GF-D8 (cell line): ENCODE data around the gene CCDC57.

Experiments used
- DNase-seq: peaks from one replicate; lab custom pipeline; 2025; lab: John Stamatoyannopoulos, UW

CCDC57 gene

DNA sequence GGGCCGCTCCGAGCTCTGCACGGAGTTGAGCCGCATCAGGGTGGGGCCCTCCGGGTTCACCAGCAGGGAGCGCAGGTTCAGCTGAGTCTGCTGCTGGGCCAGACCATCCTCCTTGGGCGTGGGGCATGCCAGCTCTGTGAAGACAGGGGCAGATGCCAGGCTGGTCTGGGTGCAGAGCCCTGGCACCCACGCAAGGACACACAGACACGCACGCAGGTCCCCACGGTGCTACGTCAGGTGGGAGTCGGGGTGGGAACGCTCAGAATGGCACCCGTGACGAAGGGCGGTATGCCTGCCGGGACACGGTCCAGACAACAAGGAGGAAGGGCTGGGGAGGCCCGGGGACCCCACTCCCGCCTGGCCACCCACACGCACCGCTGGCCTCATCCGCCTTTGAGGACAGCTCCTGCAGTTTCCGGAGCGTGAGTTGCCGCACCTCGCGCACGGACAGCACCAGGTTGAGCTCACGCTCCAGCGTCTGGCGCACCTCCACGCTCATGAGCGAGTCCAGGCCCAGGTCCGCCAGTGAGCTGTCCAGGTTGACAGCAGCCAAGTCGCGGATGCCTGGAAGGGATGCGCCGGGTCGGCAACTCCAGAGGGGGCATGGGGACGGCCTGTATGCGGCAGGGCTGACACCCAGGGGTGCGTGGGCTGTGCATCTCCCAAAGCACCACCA, 131.7 kb downstream of the CCDC57 start:
- DNase-seq = no peak

DNA sequence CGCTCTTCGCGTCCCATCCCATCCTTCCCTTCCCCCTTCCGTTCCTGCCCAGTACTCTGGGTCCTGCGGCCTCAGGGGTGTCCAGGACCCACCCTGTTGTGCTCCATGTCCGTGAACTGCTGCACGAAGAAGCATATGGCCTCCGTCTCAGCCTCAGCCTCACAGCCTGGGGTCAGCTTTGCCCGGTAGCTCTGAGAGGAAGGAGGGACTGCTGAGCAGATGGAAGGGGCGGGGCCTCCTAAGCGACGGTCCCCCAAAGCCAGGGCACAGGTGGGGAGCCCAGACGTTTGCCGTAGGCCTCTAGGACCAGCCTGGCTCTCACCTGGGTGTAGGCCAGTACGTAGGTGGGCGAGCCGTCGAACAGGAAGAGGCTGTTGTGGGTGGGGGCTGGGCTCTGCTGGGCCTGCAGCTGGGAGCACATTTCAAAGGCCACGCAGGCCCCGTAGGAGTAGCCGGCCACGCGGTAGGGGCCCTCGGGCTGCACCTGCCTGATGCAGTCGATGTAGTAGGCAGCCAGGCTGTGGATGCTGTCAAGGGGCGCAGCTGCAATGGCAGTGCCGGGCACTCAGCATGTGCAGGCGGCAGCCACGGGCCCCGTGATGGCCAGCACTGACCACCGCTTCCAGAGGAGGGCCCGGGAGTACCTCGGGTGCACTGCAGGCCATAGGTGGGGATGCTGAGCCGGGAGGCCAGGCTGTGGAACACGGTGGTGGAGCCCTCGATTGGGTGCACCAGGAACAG, 132.4 kb downstream of the CCDC57 start:
- DNase-seq = no peak

- DNase-seq = no peak
These were observed 133.5 kb downstream of the CCDC57 start for GRCh38 chr17:82079001-82079677.

DNA sequence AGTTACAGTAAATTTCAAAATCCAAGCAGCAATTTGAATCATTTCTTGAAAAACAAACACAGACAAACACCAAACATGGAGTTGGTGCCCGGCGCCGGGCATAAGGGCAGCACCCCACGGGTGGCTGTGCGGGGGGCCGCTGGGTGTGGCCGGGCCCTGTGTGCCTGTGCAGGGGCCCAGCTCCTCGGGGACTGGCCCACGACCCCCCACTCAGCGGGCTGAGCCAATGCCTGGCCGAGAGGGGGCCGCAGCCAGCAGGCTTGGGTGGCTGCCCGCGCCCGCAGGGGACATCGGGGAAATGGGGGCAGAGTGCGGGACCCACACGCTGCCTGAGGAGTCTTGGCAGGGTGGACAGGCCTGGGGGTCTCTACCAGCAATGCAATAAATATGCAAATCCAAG, 134.2 kb downstream of the CCDC57 start:
- no peak for DNase-seq

GRCh38 chr17:82077617-82078358, 134.9 kb downstream of the CCDC57 start:
- no peak for DNase-seq

DNA sequence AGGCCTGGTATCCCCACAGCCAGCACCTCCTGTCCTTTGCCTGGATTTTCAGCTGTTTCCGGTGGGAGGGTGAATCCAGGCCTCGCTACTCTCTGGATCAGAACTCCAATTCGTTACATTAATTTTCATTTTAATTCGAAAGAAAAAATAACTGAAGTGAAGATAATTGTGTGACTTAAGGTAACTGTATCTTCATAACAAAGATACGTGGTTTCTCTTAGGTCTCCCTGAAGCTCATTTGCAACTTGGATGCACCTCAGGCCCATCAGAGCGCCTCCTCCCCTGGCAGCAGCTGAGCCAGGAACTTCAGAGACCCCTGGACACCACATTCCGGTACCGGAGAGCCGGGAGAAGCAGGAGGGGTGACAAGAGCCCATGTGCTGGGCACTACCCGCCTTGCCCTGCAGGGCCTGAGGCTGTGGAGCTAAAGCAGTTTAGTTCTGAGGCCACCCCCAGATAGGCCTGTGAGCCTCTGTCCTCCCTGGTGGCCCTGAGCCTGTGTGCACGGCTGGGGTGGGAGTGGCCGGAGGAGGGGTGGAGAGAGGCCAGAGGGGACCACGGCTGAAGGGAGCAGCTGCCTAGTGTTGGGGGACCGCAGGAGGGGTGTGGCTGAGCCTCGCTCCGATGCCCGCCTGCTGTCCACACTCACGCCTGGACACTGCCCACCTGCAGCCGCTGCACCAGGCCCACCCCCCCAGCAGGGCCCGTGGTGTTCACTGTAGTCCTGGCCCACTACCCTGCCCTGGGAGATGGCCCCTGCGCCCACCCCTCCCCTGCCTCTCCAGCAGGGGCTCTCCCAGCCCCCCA, 135.7 kb downstream of the CCDC57 start:
- no peak for DNase-seq

GRCh38 chr17:82076018-82076784, 136.4 kb downstream of the CCDC57 start:
- DNase-seq = no peak

DNA sequence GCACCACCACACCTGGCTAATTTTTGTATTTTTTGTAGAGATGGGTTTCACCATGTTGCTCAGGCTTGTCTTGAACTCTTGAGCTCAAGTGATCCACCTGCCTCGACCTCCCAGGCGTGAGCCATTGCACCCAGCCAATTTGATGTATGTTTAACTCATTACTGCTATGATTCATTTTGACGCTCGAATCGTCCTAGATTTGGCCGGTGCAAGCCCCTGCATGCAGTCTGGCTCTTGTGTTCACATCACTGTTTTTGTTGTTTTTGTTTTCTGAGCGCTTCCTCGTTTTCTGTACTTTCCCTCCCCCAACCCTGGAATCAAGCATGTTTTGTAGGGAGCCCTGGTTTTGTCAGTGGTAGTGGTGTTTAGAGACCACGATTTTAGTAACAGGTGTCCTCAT, 139.2 kb downstream of the CCDC57 start:
- DNase-seq = no peak

DNA sequence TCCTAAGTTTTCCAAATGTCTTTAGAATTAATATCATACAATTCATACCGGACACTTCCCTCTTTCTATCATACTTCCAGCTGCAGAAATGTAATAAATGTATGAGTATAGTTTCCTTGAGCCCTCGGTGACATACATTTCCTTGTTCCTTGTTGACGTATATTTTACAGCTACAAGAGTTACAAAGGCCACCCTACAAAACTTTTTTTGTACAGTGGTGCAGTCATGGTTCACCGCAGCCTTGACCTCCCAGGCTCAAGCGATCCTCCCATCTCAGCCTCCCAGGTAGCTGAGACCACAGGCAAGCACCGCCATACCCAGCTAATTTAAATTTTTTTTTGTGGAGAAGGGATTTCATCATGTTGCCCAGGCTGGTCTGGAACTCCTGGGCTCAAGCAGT, 139.8 kb downstream of the CCDC57 start:
- DNase-seq = no peak

DNA sequence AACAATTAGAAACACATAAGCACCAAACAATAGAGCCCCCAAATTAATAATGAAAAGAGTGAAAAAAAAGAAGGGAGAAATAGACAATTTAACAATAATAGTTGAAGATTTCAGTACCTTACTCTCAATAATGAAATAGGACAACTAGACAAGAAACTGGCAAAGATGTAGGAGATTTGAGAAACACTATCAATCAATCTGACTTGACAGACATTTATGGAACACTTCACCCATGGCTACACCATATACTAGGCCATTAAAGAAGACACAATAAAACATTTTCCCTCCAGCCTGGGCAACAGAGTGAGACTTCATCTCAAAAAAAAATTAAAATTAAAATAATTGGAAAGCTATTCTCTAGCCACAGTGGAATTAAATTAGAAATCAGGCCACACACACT, 142.0 kb downstream of the CCDC57 start:
- DNase-seq = no peak

GRCh38 chr17:82065638-82066303, 146.9 kb downstream of the CCDC57 start, which contains the start of gene DUS1L:
TSS of gene DUS1L (minus strand) at chr17:82065804. CDS start at chr17:82065059, 745 bp downstream.
- peak; percentile 10 for DNase-seq

DNA sequence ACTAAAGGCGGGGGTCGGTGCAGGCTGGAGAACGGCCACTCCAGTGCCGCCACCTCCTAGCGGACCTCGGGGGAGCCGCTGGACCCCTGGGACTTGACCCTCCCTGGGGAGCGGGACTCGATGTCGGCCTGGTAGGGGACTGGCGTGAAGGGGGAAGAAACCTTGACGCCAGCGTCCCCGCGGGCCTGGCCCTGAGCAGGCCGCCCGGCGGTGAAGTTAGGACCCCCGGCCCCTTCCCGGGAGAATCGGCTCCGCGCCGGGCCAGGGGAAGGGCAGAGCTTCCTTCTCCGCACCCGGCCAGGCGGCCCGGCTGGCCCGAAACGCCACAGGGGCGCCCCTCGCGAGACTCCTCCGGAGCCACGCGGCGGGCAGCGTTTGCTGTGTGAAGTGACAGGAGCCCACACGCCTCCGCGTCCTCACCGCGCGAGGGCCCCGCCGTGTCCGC, 147.4 kb downstream of the CCDC57 start:
- no peak for DNase-seq

DNA sequence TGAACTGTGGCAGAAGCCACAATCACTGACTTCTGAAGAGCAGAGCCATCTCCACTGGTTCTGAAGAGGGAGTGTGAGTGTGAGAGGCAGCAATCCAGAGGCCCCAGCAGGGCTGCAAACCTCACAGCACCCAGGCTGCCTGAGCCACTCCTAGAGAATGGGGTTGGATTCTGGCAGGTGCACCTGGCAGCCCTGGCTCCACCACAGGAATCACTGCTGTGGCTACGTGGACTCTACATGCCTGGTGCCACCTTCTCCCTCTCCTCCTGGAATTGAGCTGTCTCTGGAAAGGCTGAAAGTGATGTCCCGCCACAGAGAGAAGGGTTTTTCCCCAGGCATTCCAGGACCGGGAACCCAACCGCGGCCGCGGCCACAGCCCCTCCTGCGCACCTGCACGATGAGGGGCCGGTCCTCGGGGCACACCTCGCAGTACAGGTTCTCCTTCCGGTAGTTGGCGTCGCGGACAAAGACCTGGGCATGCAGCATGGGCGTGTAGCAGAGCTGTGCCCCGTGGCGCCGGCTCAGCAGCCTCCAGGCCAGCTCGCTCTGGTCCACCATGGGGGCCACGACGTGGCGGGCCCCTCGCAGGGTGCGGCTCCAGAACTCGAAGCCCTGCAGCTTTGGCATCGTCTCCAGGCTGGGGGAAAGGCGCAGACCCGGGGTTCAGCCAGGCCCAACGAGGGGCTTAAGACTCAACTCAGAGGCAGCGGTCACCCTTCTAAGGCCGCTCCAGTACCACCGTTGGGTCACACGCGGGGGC, 148.0 kb downstream of the CCDC57 start:
- DNase-seq = no peak

- no peak for DNase-seq
These were observed 148.9 kb downstream of the CCDC57 start for GRCh38 chr17:82063424-82064415.

DNA sequence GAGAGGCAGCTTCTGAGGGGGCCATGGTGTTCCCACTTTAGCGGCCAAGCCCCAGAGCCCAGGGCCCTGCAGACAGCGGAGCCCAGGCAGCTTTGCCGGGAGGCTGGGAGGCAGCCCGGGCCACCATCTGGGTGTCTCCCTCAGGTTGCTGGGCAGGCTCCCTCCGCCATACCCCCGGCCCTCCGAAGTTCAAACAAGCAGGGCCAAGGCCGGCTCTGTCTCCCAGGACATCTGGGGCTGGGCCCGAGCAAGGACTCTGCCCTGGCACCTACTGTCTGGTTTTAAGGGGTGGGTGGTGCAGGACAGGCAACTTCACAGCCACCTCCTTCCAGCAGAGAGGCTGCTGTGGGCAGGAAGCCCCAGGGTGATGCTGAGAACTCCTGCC, 149.7 kb downstream of the CCDC57 start:
- no peak for DNase-seq

DNA sequence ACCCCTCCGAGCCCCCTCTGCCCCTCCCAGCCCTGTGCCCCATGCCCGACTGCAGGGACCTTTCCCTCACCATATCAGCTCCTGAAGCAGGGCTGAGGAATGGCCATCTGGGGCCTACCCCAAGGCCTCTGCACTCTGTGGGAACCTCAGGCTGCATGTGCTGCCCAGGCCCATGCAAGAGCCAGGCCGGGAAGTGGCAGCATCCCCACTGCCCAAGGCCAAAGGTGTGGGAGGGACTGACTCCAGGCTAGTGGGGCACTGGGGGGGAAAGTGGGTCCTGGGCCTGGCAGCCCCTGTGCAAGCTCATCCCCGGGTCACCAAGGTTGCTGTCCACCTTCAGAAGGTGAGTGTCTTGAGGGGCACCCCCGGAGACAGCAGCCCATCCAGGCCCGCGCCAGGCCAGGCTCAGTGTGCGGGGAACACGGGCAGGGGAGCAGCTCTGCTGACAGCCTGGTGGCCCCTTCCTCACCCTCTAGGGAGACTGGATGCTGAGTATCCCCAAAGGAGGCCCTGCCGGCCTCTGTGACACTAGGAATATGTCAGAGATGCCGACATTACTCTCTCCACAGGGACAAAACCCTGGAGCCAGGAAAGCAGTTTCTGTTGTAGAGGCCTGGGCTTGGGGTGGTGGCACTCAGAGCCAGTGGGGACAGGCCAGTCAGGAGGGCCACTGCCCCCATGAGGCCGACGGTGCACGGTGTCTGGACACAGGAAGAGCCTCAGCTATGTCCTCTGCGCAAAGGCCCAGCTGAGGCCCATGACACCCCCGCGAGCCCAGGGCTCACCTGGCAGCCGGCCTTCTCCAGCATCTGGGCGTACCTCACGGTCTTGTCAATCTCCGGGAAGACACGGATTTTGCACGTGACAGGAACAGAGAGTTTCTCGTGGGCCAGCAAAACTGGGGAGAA, 150.3 kb downstream of the CCDC57 start:
- DNase-seq = no peak
